H1 (cell line): Measurements from ENCODE around the gene VWCE. TPM values are rescaled to one million over a fixed set of nuclear protein-coding genes. Genes with fewer than 3 reads are reported as not detected.

ENCODE experiments used
- CTCF ChIA-PET: fragments of 300-600 bp; sonication (Branson Sonifier 250); formaldehyde crosslinking; loops from one replicate; lab custom pipeline; 2021; ENCODE audit not compliant: partially characterized antibody; lab: Charles Lee
- POLR2A ChIA-PET: fragments of 300-600 bp; sonication (Branson Sonifier 250); formaldehyde crosslinking; loops from one replicate; lab custom pipeline; 2021; ENCODE audit warnings: inconsistent platforms; ENCODE audit not compliant: partially characterized antibody; lab: Charles Lee
- DNase-seq, 2 experiments: peaks; one replicate each; pipeline versions ENCODE4 v3.0.0 to v3.0.0-alpha.2; 2010 to 2022; ENCODE audit warnings: low spot score in 2 of 2, low read depth in 1 of 2, mixed read lengths in 1 of 2
- FAIRE-seq: peaks from 2 replicates; lab custom pipeline; 2011; peaks lifted over from hg19 to GRCh38; lab: Jason Lieb, UNC
- H2AFZ ChIP-seq: 2 replicates; pipeline ENCODE4 v1.8.1; 2012; ENCODE audit warnings: low read length, inconsistent platforms
- H2AK5ac ChIP-seq: 2 replicates; pipeline ENCODE4 v1.6.1; 2013; ENCODE audit warnings: low read depth, low read length
- H2BK120ac ChIP-seq: replicated peaks from 2 replicates; pipeline ENCODE3; 2013; ENCODE audit warnings: low read depth, low read length, inconsistent platforms
- H2BK12ac ChIP-seq: 2 replicates; pipeline ENCODE4 v1.6.1; 2013; ENCODE audit warnings: low read depth, low read length
- H2BK15ac ChIP-seq: 2 replicates; pipeline ENCODE4 v1.6.1; 2013; ENCODE audit warnings: low read length
- H2BK20ac ChIP-seq: 2 replicates; pipeline ENCODE4 v1.6.1; 2013; ENCODE audit warnings: low read length
- H2BK5ac ChIP-seq: 2 replicates; pipeline ENCODE4 v1.6.1; 2013; ENCODE audit warnings: low read depth, low read length
- H3K14ac ChIP-seq: 2 replicates; pipeline ENCODE4 v1.6.1; 2013; ENCODE audit warnings: inconsistent platforms; ENCODE audit not compliant: insufficient read length
- H3K18ac ChIP-seq: 2 replicates; pipeline ENCODE4 v1.6.1; 2013; ENCODE audit warnings: low read length; ENCODE audit errors: extremely low read depth
- H3K23ac ChIP-seq: 2 replicates; pipeline ENCODE4 v1.6.1; 2013; ENCODE audit warnings: inconsistent platforms; ENCODE audit not compliant: insufficient read length
- H3K23me2 ChIP-seq: 2 replicates; pipeline ENCODE4 v1.6.1; 2013; ENCODE audit warnings: low read depth, low read length
- H3K27ac ChIP-seq: 2 replicates; pipeline ENCODE4 v1.6.1; 2011; ENCODE audit warnings: low read depth, low read length, inconsistent platforms
- H3K27me3 ChIP-seq, 4 experiments: replicated peaks in 1 of 4; 1 replicate in 1 of 4; 2 replicates in 3 of 4; pipeline versions ENCODE4 v1.6.1 to v1.8.1; 2011 to 2013; ENCODE audit warnings: low read length in 3 of 4, mild to moderate bottlenecking in 3 of 4, inconsistent platforms in 2 of 4, mixed read lengths in 2 of 4, moderate library complexity in 1 of 4; ENCODE audit not compliant: control insufficient read depth in 3 of 4, insufficient read depth in 3 of 4; ENCODE audit errors: extremely low read depth in 1 of 4
- H3K36me3 ChIP-seq, 4 experiments: 2 replicates each; pipeline versions ENCODE4 v1.6.1 to v1.8.1; 2011 to 2013; ENCODE audit warnings: mild to moderate bottlenecking in 4 of 4, low read length in 3 of 4, moderate library complexity in 2 of 4, control low read depth in 1 of 4, inconsistent platforms in 1 of 4; ENCODE audit not compliant: insufficient read depth in 4 of 4, control insufficient read depth in 2 of 4
- H3K4ac ChIP-seq: replicated peaks from 2 replicates; pipeline ENCODE3; 2013; ENCODE audit warnings: low read length, low read depth, mixed read lengths, inconsistent platforms; ENCODE audit not compliant: insufficient read length
- H3K4me1 ChIP-seq, 4 experiments: replicated peaks in 1 of 4; 1 replicate in 1 of 4; 2 replicates in 3 of 4; pipeline versions ENCODE4 v1.6.1 to v1.8.1; 2011 to 2013; ENCODE audit warnings: low read length in 3 of 4, inconsistent platforms in 2 of 4, mixed read lengths in 1 of 4; ENCODE audit not compliant: insufficient read depth in 4 of 4, control insufficient read depth in 3 of 4
- H3K4me2 ChIP-seq, 2 experiments: 2 replicates each; pipeline versions ENCODE4 v1.6.1 to v1.8.1; 2011 to 2013; ENCODE audit warnings: low read depth in 2 of 2, low read length in 2 of 2, control low read depth in 1 of 2, inconsistent platforms in 1 of 2, mild to moderate bottlenecking in 1 of 2; ENCODE audit not compliant: insufficient read depth in 1 of 2
- H3K4me3 ChIP-seq, 4 experiments: fragments of 200-600, 300-600 bp in 1 of 4; sonication (generic), shearing (Covaris generic), sonication (Bioruptor Twin) in 1 of 4; 2 replicates each; pipeline versions ENCODE4 v1.5.1 to v1.8.1; 2011 to 2016; ENCODE audit warnings: low read length in 4 of 4, low read depth in 3 of 4, control low read depth in 2 of 4, inconsistent platforms in 2 of 4, mild to moderate bottlenecking in 2 of 4, mixed read lengths in 1 of 4, moderate library complexity in 1 of 4; ENCODE audit not compliant: insufficient read depth in 2 of 4; ENCODE audit errors: extremely low read depth in 1 of 4
- H3K56ac ChIP-seq: replicated peaks from 2 replicates; pipeline ENCODE3; 2013; ENCODE audit warnings: low read depth, mild to moderate bottlenecking, mixed read lengths, low read length, inconsistent platforms; ENCODE audit not compliant: insufficient read length
- H3K79me1 ChIP-seq: 2 replicates; pipeline ENCODE4 v1.6.1; 2013; ENCODE audit warnings: low read depth, low read length, control low read depth
- H3K79me2 ChIP-seq, 2 experiments: 2 replicates each; pipeline versions ENCODE4 v1.6.1 to v1.8.1; 2012 to 2013; ENCODE audit warnings: low read length in 2 of 2, mild to moderate bottlenecking in 2 of 2, inconsistent platforms in 1 of 2; ENCODE audit not compliant: insufficient read depth in 2 of 2, control insufficient read depth in 1 of 2
- H3K9ac ChIP-seq, 4 experiments: replicated peaks in 1 of 4; 1 replicate in 1 of 4; 2 replicates in 3 of 4; pipeline versions ENCODE4 v1.6.1 to v1.8.1; 2011 to 2013; ENCODE audit warnings: low read depth in 3 of 4, low read length in 3 of 4, control low read depth in 2 of 4, mild to moderate bottlenecking in 2 of 4, moderate library complexity in 2 of 4, inconsistent platforms in 1 of 4; ENCODE audit errors: extremely low read depth in 1 of 4
- H3K9me3 ChIP-seq, 2 experiments: 2 replicates each; pipeline versions ENCODE4 v1.6.1 to v1.8.1; 2012 to 2013; ENCODE audit warnings: mild to moderate bottlenecking in 2 of 2, moderate library complexity in 2 of 2, control low read depth in 1 of 2, inconsistent platforms in 1 of 2, low read depth in 1 of 2, low read length in 1 of 2, mixed read lengths in 1 of 2; ENCODE audit not compliant: insufficient read depth in 2 of 2
- H4K20me1 ChIP-seq, 2 experiments: replicated peaks in 1 of 2; 2 replicates each; pipeline versions ENCODE3 to v1.8.1; 2011 to 2013; ENCODE audit warnings: inconsistent platforms in 2 of 2, low read length in 2 of 2, mild to moderate bottlenecking in 1 of 2; ENCODE audit not compliant: insufficient read depth in 2 of 2, control insufficient read depth in 1 of 2
- H4K5ac ChIP-seq: 2 replicates; pipeline ENCODE4 v1.6.1; 2013; ENCODE audit warnings: low read length, low read depth, mixed read lengths, inconsistent platforms; ENCODE audit not compliant: insufficient read length
- H4K8ac ChIP-seq: 2 replicates; pipeline ENCODE4 v1.8.0; 2013; ENCODE audit warnings: mild to moderate bottlenecking, moderate library complexity, low read length, inconsistent platforms; ENCODE audit not compliant: insufficient read depth; ENCODE audit errors: extremely low read depth
- H4K91ac ChIP-seq: replicated peaks from 2 replicates; pipeline ENCODE3; 2013; ENCODE audit warnings: low read length, mixed read lengths, inconsistent platforms; ENCODE audit not compliant: insufficient read length
- GABPA ChIP-seq: IDR thresholded peaks from 2 replicates; pipeline ENCODE4 v1.6.1; 2011; ENCODE audit warnings: mild to moderate bottlenecking, low read length, moderate library complexity, borderline replicate concordance; ENCODE audit not compliant: insufficient read depth
- GTF2F1 ChIP-seq: IDR thresholded peaks from 2 replicates; pipeline ENCODE4 v1.6.1; 2012; ENCODE audit warnings: low read depth, low read length, improper control_type of control experiment, borderline replicate concordance
- POU5F1 ChIP-seq: IDR thresholded peaks from 2 replicates; pipeline ENCODE4 v1.6.1; 2011; ENCODE audit warnings: low read depth, mild to moderate bottlenecking, low read length, moderate library complexity
- RBBP5 ChIP-seq: IDR thresholded peaks from 2 replicates; pipeline ENCODE4 v1.7.1; 2012; ENCODE audit warnings: low read depth, mild to moderate bottlenecking, inconsistent platforms, low read length, moderate library complexity, borderline replicate concordance
- RFX5 ChIP-seq: IDR thresholded peaks from 2 replicates; pipeline ENCODE4 v1.6.1; 2011; ENCODE audit warnings: low read depth, low read length, improper control_type of control experiment, borderline replicate concordance
- RXRA ChIP-seq: IDR thresholded peaks from 2 replicates; pipeline ENCODE4 v1.6.1; 2011; ENCODE audit warnings: low read depth, mild to moderate bottlenecking, low read length, moderate library complexity; ENCODE audit not compliant: insufficient read depth
- SP2 ChIP-seq: IDR thresholded peaks from 2 replicates; pipeline ENCODE4 v1.6.1; 2012; ENCODE audit warnings: mild to moderate bottlenecking, low read length, inconsistent platforms
- SUZ12 ChIP-seq: fragments of 200-600 bp; sonication (generic); IDR thresholded peaks from 2 replicates; pipeline ENCODE4 v1.6.1; 2012; ENCODE audit warnings: mild to moderate bottlenecking, inconsistent platforms, low read length, moderate library complexity, mixed read lengths
- TAF1 ChIP-seq: IDR thresholded peaks from 2 replicates; pipeline ENCODE4 v1.6.1; 2011; ENCODE audit warnings: mild to moderate bottlenecking, low read depth, low read length
- TBP ChIP-seq: IDR thresholded peaks from 2 replicates; pipeline ENCODE4 v1.6.1; 2011; ENCODE audit warnings: low read depth, low read length, improper control_type of control experiment
- YY1 ChIP-seq: IDR thresholded peaks from 2 replicates; pipeline ENCODE4 v1.6.1; 2011; ENCODE audit warnings: low read depth, mild to moderate bottlenecking, low read length
- WGBS, 2 experiments: shearing (Covaris generic) in 1 of 2; methylation state at CpG; one replicate each; pipeline versions ENCODE4 v1.1.6 to v1.1.7; 2013 to 2015; ENCODE audit warnings: low lambda C conversion rate in 2 of 2, mixed read lengths in 2 of 2, inconsistent platforms in 1 of 2, low coverage in 1 of 2, missing lambda C conversion rate in 1 of 2; ENCODE audit not compliant: insufficient replicate concordance in 2 of 2, insufficient coverage in 1 of 2, insufficient read length in 1 of 2; ENCODE audit errors: extremely low coverage in 1 of 2, missing lambda C conversion rate in 1 of 2; 5-methylcytosine and 5-hydroxymethylcytosine counted together
- polyA plus RNA-seq, 7 experiments: library from polyadenylated mRNA; depleted of rRNA in 3 of 7; stranded (reverse) in 5 of 7; unstranded in 2 of 7; fragments of >200 nt in 5 of 7; fragments of 200-250 nt in 2 of 7; gene quantifications; 1 replicate in 5 of 7; 2 replicates in 1 of 7; 4 replicates in 1 of 7; pipeline versions ENCODE4 v1.2.1 to v1.2.3, GENCODE V29; 2011 to 2013; ENCODE audit warnings: missing spikeins in 2 of 7, mixed read lengths in 2 of 7
- total RNA-seq: library from RNA; stranded (reverse); fragmentation: NEBNext Ultra II Directional; extraction: Animal tissue kit (Norgen Biotek cat#: 25700); gene quantifications from 2 replicates; pipeline ENCODE4 v1.2.1, GENCODE V29; 2021

The VWCE gene
- total and polyA plus RNA-seq, 2 of the 8 experiments (the other 6 are each of a cell fraction or from before 2014, with no cell fraction given) = 9.5 to 12.3 TPM

DNA sequence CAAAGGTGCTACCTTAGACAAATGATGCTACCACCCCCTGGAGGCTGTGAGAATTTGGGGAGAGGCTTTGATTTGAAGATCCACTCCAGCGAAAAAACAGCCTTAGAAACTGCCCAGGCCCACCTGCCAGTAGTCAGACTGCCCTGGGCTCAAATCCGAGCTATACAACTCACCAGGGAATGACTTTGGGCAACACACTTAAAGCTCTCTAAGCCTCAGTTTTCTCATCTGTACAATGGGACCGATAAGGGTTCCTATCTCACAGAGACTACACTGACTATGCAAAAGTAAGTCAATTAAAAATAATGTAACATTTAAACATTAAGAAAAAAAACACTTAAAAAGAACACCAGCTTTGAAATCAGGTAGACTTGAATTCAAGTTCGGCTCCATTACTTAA lies 19.9 kb downstream of the VWCE start:
- H3K4me3 ChIP-seq = no peak overlapping the region
- CTCF ChIA-PET = interaction anchor here (0.6 to 7.2 kb wide), 4 partner anchors 13 to 110 kb away, joined by 3 to 32 read pairs (median 5); no protein-coding TSS in a partner anchor
- no peak overlapping the region for H3K18ac ChIP-seq
- POLR2A ChIA-PET = interaction anchor here (1.3 to 2.5 kb wide), 5 partner anchors 9 to 87 kb away, joined by 4 to 9 read pairs (median 4); partner anchors contain the start of genes CYB561A3, TMEM138 and VWCE
- no peak overlapping the region for H2AFZ ChIP-seq
- no peak overlapping the region for H3K56ac ChIP-seq
- no peak overlapping the region for H3K4ac ChIP-seq
- no peak overlapping the region for H2BK20ac ChIP-seq
- no peak for DNase-seq
- H2BK120ac ChIP-seq = no peak overlapping the region
- H4K91ac ChIP-seq = no peak overlapping the region
- no peaks in the 10 kb centered on the region; a peak in 1 of 4 replicates for H3K79me2 ChIP-seq
- H2BK15ac ChIP-seq = no peak overlapping the region
- H3K23me2 ChIP-seq = peaks cover 14% of the 10 kb centered on the region
- no peak overlapping the region for H4K8ac ChIP-seq
- H2BK5ac ChIP-seq = no peak overlapping the region
- H4K5ac ChIP-seq = no peak overlapping the region
- no peak overlapping the region for H3K9ac ChIP-seq
- H2BK12ac ChIP-seq = no peak overlapping the region
- H3K14ac ChIP-seq = no peak overlapping the region
- no peak overlapping the region for H3K4me2 ChIP-seq
- H3K23ac ChIP-seq = no peak overlapping the region
- H3K27ac ChIP-seq = no peak overlapping the region
- peaks cover 2% of the 10 kb centered on the region; the same call in 1 of the 2 replicates for H3K79me1 ChIP-seq
- H3K9me3 ChIP-seq = no peaks in the 10 kb centered on the region
- H3K36me3 ChIP-seq = peaks cover 0 to 13% (median 4%) of the 10 kb centered on the region in 4 experiments; a peak in 4 of 8 replicates
- WGBS, 2 experiments = 90% methylated on average over 4 of the region's 4 CpGs; no CpG with 5 or more reads in 1 of the 2 experiments
- peaks cover 3 to 11% of the 10 kb centered on the region in 2 experiments for H4K20me1 ChIP-seq
- no peaks in the 10 kb centered on the region; a peak in 1 of 7 replicates for H3K27me3 ChIP-seq
- FAIRE-seq = no peak
- H2AK5ac ChIP-seq = no peak overlapping the region
- H3K4me1 ChIP-seq = peaks cover 0 to 1% (median under 1%) of the 10 kb centered on the region in 4 experiments; a peak in 3 of 7 replicates
- TF ChIP-seq POU5F1 (no peak), SP2 (no peak), YY1 (no peak), TBP (no peak), SUZ12 (no peak), RBBP5 (no peak), TAF1 (no peak), GABPA (no peak), RXRA (no peak), GTF2F1 (no peak), RFX5 (no peak)
- TF ChIP-seq, all 59 proteins: peak for 0
